ENCODE measurements around the gene TRIM40.

DNA sequence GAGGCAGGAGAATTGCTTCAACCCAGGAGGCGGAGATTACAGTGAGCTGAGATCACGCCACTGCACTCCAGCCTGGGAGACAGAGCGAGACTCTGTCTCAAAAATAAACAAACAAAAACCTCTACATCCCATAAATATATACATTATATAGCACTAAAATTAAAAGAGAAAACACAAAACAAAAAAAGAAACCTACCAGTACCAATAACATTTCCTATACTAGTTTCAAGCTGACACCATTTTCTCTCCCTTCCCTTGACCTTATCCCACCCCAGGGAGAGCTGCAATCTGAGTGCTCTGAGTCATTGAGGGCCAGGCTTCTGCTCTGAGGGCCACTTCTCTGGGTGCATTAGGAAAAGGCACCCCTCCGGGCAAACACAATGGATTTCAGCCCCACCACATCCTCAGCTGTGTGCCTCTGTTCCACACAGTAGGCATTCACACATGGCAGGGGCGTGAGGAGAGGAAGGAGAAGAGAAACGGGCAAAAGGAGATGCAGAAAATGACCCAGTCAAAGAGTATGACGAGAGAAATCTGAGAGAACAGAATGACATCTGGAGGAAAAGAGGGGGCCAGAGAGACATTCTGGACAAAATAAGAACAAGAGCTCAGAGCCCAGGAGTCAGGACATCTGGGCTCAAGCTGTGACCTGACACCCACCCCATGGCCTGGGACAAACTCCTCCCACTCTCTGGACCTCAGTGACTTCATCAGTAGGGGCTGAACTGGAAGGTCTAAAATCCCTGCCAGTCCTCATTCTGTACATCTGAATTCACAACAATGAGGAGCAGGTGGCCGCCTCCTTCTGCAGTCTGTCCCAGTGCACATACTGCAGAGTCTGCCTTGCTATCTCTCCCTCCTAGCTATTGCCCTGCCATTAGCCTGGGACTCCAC lies 59.1 kb downstream of the TRIM40 start:
- TF ChIP-seq POLR2A (IDR thresholded peaks at IDR 0.05) (no peak), EP300 (IDR thresholded peaks at IDR 0.05; ENCODE audit: low read depth) (no peak)
- TF ChIP-seq, protein P1, sequence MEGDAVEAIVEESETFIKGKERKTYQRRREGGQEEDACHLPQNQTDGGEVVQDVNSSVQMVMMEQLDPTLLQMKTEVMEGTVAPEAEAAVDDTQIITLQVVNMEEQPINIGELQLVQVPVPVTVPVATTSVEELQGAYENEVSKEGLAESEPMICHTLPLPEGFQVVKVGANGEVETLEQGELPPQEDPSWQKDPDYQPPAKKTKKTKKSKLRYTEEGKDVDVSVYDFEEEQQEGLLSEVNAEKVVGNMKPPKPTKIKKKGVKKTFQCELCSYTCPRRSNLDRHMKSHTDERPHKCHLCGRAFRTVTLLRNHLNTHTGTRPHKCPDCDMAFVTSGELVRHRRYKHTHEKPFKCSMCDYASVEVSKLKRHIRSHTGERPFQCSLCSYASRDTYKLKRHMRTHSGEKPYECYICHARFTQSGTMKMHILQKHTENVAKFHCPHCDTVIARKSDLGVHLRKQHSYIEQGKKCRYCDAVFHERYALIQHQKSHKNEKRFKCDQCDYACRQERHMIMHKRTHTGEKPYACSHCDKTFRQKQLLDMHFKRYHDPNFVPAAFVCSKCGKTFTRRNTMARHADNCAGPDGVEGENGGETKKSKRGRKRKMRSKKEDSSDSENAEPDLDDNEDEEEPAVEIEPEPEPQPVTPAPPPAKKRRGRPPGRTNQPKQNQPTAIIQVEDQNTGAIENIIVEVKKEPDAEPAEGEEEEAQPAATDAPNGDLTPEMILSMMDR (IDR thresholded peaks at IDR 0.05), result no peak
